PC-3 (cell line): Measurements from ENCODE around the gene RALY. TPM values are rescaled to one million over a fixed set of nuclear protein-coding genes. Genes with fewer than 3 reads are reported as not detected.
"Not testable (repeated sequence)": the region's sequence is repeated elsewhere in the genome, so short reads cannot be mapped to it uniquely, and the experiment has no call there.

ENCODE experiments used
- ATAC-seq: fragments of 200-7000 bp; cut with Tn5 transposase; 2 replicates; pipeline ENCODE4 v1.9.1; 2020; ENCODE audit warnings: mild to moderate bottlenecking, moderate library complexity
- BruUV-seq: library from RNA; stranded (reverse); fragments of 400-500 nt; replicated peaks from 2 replicates; lab custom pipeline; 2021; lab: Mats Ljungman, UMichigan
- CTCF ChIA-PET: fragments of 300-600 bp; sonication (Branson Sonifier 250); formaldehyde crosslinking; loops from one replicate; lab custom pipeline; 2022; ENCODE audit warnings: antibody characterized with exemption; lab: Charles Lee
- POLR2A ChIA-PET: fragments of 300-600 bp; sonication (Branson Sonifier 250); formaldehyde crosslinking; loops from one replicate; lab custom pipeline; 2022; ENCODE audit warnings: antibody characterized with exemption; ENCODE audit not compliant: unreplicated experiment; lab: Charles Lee
- DNase-seq: peaks from one replicate; pipeline ENCODE4 v3.0.0-alpha.2; 2015
- H2AFZ ChIP-seq: fragments of 300-600 bp; sonication (generic); 2 replicates; pipeline ENCODE4 v1.6.0; 2016; ENCODE audit warnings: antibody characterized with exemption, low read length
- H3F3A ChIP-seq: fragments of 300-600 bp; sonication (generic); one replicate; pipeline ENCODE4 v1.6.0; 2017; ENCODE audit warnings: antibody characterized with exemption, low read length, control low read depth, mild to moderate bottlenecking; ENCODE audit not compliant: unreplicated experiment
- H3K27ac ChIP-seq: fragments of 300-600 bp; sonication (generic); 2 replicates; pipeline ENCODE4 v1.5.1; 2016; ENCODE audit warnings: mild to moderate bottlenecking, low read length
- H3K27me3 ChIP-seq: fragments of 300-600 bp; sonication (generic); 2 replicates; pipeline ENCODE4 v1.6.1; 2016; ENCODE audit warnings: low read length, mixed read lengths
- H3K36me3 ChIP-seq: fragments of 300-600 bp; sonication (generic); 2 replicates; pipeline ENCODE4 v1.6.1; 2016; ENCODE audit warnings: low read depth, mixed run types, low read length, mixed read lengths
- H3K4me1 ChIP-seq: fragments of 300-600 bp; sonication (generic); 2 replicates; pipeline ENCODE4 v1.5.1; 2016; ENCODE audit warnings: low read length; ENCODE audit not compliant: insufficient read depth
- H3K4me2 ChIP-seq: fragments of 300-600 bp; sonication (generic); 2 replicates; pipeline ENCODE4 v1.6.0; 2016; ENCODE audit warnings: low read length
- H3K4me3 ChIP-seq: fragments of 300-600 bp; sonication (generic); 2 replicates; pipeline ENCODE4 v1.5.1; 2016; ENCODE audit warnings: mild to moderate bottlenecking, low read length, mixed read lengths
- H3K79me2 ChIP-seq: fragments of 300-600 bp; sonication (generic); 2 replicates; pipeline ENCODE4 v1.6.1; 2017; ENCODE audit warnings: low read length, mixed read lengths
- H3K9ac ChIP-seq: fragments of 300-600 bp; sonication (generic); 2 replicates; pipeline ENCODE4 v1.6.0; 2016; ENCODE audit warnings: mild to moderate bottlenecking, low read length
- H3K9me2 ChIP-seq: fragments of 300-600 bp; sonication (generic); replicated peaks from 2 replicates; pipeline ENCODE4 v1.6.1; 2016; ENCODE audit warnings: mixed run types, low read length, mixed read lengths
- H3K9me3 ChIP-seq: fragments of 300-600 bp; sonication (generic); 2 replicates; pipeline ENCODE4 v1.6.1; 2016; ENCODE audit warnings: low read length, mixed read lengths
- H4K20me1 ChIP-seq: fragments of 300-600 bp; sonication (generic); 2 replicates; pipeline ENCODE4 v1.6.1; 2016; ENCODE audit warnings: low read length, mixed read lengths
- EZH2 ChIP-seq: fragments of 300-600 bp; sonication (generic); IDR thresholded peaks from one replicate; pipeline ENCODE4 v1.6.1; 2017; ENCODE audit warnings: antibody characterized with exemption, mild to moderate bottlenecking, low read length; ENCODE audit not compliant: unreplicated experiment
- EZH2phosphoT487 ChIP-seq: fragments of 300-600 bp; sonication (generic); IDR thresholded peaks from 2 replicates; pipeline ENCODE4 v1.6.1; 2018; ENCODE audit warnings: mild to moderate bottlenecking, antibody characterized with exemption, low read length, borderline replicate concordance
- intact Hi-C: fragments of 100-400 bp; cut with micrococcal nuclease; formaldehyde crosslinking; loops from 2 replicates; pipeline ENCODE4 v1.9.0; 2023
- microRNA-seq: library from miRNA; unstranded; fragments of <30 nt; microRNA quantifications from one replicate; pipeline ENCODE4 v1.1.0, GENCODE V29; 2020; ENCODE audit not compliant: unreplicated experiment
- total RNA-seq: library from RNA; depleted of rRNA; stranded (reverse); fragments of >200 nt; gene quantifications from 2 replicates; pipeline ENCODE4 v1.2.3, GENCODE V29; 2014; rRNA removed
- TF ChIP-seq, protein P1 (sequence below): fragments of 300-600 bp; sonication (generic); conservative IDR thresholded peaks from 2 replicates; pipeline ENCODE4 v1.5.1; 2017; ENCODE audit warnings: antibody characterized with exemption, low read depth, mild to moderate bottlenecking, low read length

RALY gene
- total RNA-seq, 1 experiment from 2014 or later, result 160 TPM

DNA sequence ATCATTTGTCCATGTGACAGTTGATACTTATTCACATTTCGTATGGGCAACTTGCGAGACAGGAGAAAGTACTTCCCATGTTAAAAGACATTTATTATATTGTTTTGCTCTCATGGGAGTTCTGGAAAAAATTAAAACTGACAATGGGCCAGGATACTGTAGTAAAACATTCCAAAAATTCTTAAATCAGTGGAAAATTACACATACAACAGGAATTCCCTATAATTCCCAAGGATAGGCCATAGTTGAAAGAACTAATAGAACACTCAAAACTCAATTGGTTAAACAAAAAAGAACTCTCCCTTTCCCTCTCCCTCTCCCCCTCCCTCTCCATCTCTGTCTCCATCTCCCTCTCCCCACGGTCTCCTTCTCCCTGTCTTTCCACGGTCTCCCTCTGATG is 137.8 kb downstream of the RALY start:
- Histone ChIP-seq H3K27me3 (no peaks in the 10 kb centered on the region), H3K79me2 (no peaks in the 10 kb centered on the region), H3K27ac (no peak overlapping the region), H3K9me3 (no peaks in the 10 kb centered on the region), H3K9ac (no peak overlapping the region), H4K20me1 (no peaks in the 10 kb centered on the region), H2AFZ (no peak overlapping the region), H3K4me1 (peaks cover 4% of the 10 kb centered on the region; the same call in 1 of the 2 replicates), H3K36me3 (no peaks in the 10 kb centered on the region), H3K4me3 (no peak overlapping the region), H3F3A (no peaks in the 10 kb centered on the region), H3K4me2 (no peak overlapping the region), H3K9me2 (no peaks in the 10 kb centered on the region)
- POLR2A ChIA-PET, result no interaction called here
- intact Hi-C loops, result no loop called here
- DNase-seq (no peak), ATAC-seq (no peak)
- CTCF ChIA-PET, result no interaction called here
- no TSS peak for BruUV-seq
- TF ChIP-seq EZH2phosphoT487, result no peak
- no peak for TF ChIP-seq EZH2
- TF ChIP-seq, protein P1, sequence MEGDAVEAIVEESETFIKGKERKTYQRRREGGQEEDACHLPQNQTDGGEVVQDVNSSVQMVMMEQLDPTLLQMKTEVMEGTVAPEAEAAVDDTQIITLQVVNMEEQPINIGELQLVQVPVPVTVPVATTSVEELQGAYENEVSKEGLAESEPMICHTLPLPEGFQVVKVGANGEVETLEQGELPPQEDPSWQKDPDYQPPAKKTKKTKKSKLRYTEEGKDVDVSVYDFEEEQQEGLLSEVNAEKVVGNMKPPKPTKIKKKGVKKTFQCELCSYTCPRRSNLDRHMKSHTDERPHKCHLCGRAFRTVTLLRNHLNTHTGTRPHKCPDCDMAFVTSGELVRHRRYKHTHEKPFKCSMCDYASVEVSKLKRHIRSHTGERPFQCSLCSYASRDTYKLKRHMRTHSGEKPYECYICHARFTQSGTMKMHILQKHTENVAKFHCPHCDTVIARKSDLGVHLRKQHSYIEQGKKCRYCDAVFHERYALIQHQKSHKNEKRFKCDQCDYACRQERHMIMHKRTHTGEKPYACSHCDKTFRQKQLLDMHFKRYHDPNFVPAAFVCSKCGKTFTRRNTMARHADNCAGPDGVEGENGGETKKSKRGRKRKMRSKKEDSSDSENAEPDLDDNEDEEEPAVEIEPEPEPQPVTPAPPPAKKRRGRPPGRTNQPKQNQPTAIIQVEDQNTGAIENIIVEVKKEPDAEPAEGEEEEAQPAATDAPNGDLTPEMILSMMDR, result no peak

DNA sequence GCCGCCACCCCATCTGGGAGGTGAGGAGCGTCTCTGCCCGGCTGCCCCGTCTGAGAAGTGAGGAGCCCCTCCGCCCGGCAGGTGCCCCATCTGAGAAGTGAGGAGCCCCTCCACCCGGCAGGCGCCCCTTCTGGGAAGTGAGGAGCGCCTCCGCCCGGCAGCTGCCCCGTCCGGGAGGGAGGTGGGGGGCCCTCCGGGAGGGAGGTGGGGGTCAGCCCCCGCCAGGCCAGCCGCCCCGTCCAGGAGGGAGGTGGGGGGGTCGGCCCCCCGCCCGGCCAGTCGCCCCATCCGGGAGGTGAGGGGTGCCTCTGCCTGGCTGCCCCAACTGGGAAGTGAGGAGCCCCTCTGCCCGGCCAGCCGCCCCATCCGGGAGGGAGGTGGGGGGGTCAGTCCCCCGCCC is 138.8 kb downstream of the RALY start:
- H3K9ac ChIP-seq, POLR2A ChIA-PET, ATAC-seq, intact Hi-C loops, H3F3A ChIP-seq, H3K9me2 ChIP-seq, H3K9me3 ChIP-seq, H3K27ac ChIP-seq, H3K79me2 ChIP-seq, DNase-seq, CTCF ChIA-PET, H2AFZ ChIP-seq, H3K27me3 ChIP-seq, H3K4me2 ChIP-seq, BruUV-seq, H3K4me1 ChIP-seq, H3K4me3 ChIP-seq, H4K20me1 ChIP-seq, H3K36me3 ChIP-seq: not testable (repeated sequence)

DNA sequence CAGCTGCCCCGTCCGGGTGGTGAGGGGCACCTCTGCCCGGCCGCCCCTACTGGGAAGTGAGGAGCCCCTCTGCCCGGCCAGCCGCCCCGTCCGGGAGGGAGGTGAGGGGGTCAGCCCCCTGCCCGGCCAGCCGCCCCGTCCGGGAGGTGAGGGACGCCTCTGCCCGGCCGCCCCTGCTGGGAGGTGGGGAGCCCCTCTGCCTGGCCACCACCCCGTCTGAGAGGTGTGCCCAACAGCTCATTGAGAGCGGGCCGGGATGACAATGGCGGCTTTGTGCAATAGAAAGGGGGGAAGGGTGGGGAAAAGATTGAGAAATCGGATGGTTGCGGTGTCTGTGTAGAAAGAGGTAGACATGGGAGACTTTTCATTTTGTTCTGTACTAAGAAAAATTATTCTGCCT is 139.2 kb downstream of the RALY start:
- H3K9me2 ChIP-seq, H3F3A ChIP-seq, H3K4me2 ChIP-seq, intact Hi-C loops, BruUV-seq, H3K36me3 ChIP-seq, H3K79me2 ChIP-seq, H4K20me1 ChIP-seq, H3K27me3 ChIP-seq, H3K4me3 ChIP-seq, POLR2A ChIA-PET, ATAC-seq, CTCF ChIA-PET, H2AFZ ChIP-seq, H3K4me1 ChIP-seq, H3K9ac ChIP-seq, DNase-seq, H3K27ac ChIP-seq, H3K9me3 ChIP-seq: not testable (repeated sequence)

DNA sequence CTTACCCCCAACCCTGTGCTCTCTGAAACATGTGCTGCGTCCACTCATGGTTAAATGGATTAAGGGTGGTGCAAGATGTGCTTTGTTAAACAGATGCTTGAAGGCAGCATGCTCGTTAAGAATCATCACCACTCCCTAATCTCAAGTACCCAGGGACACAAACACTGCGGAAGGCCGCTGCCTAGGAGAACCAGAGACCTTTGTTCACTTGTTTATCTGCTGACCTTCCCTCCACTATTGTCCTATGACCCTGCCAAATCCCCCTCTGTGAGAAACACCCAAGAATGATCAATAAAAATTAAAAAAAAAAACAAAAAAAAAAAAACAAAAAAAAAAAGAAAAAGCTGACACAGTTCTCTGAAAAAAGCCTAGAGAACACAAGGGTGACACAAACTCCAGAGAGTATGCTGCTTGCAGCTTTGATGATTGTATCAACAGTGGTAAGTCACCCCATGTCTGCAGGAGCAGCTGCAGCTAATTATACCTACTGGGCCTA is 139.7 kb downstream of the RALY start:
- H3K4me1 ChIP-seq, H3K36me3 ChIP-seq, H2AFZ ChIP-seq, POLR2A ChIA-PET, ATAC-seq, intact Hi-C loops, H4K20me1 ChIP-seq, H3K4me3 ChIP-seq, H3K9me3 ChIP-seq, DNase-seq, H3F3A ChIP-seq, H3K9ac ChIP-seq, H3K27ac ChIP-seq, H3K9me2 ChIP-seq, H3K79me2 ChIP-seq, H3K27me3 ChIP-seq, BruUV-seq, CTCF ChIA-PET, H3K4me2 ChIP-seq: not testable (repeated sequence)

Small RNAs within 50 kb of the gene (microRNA-seq; reads per million reads assigned to microRNA genes)
- not detected for gene MIR4755

Other genes with a start within 250 kb of the RALY start
- 68.8 and 91.1 TPM in 2 replicates for gene CHMP4B, start 182.6 kb upstream of the RALY start, total RNA-seq
- gene EIF2S2, start 118.3 kb downstream of the RALY start, total RNA-seq, result 75.4 and 83.4 TPM in 2 replicates
- not detected in 2 replicates for gene ASIP, start 247.5 kb downstream of the RALY start, total RNA-seq